ENCODE measurements around the gene GPR132. TPM values are rescaled to one million over a fixed set of nuclear protein-coding genes. Genes with fewer than 3 reads are reported as not detected.

Gene GPR132
- total and polyA plus RNA-seq, 3 experiments from 2014 or later, result 34.9 to 52.0 (median 51.3) TPM

- Mint-ChIP-seq H3K27me3 (peaks cover 0 to 3% of the 10 kb centered on the region in 2 donors), H3K36me3 (peaks cover 0 to 52% (median 11%) of the 10 kb centered on the region in 3 donors), H3K4me1 (peaks cover 61 to 72% (median 68%) of the 10 kb centered on the region in 3 donors), H3K4me3 (peak overlapping the region in 6 of 7 donors; percentile 28 to 74 (median 54)), H3K9me3 (no peaks in the 10 kb centered on the region), H3K27ac (peak overlapping the region; percentile 70 to 98 (median 88))
- Histone ChIP-seq H3K4me3 (ENCODE audit: low read length) (no peak overlapping the region), H3K27ac (ENCODE audit: low read depth, low read length) (no peak overlapping the region), H3K4me1 (ENCODE audit: insufficient read depth, low read length) (peaks cover 34% of the 10 kb centered on the region), H3K9me3 (ENCODE audit: low read length) (no peaks in the 10 kb centered on the region), H3K36me3 (ENCODE audit: insufficient read depth, low read length) (peaks cover 25% of the 10 kb centered on the region), H3K27me3 (ENCODE audit: insufficient read depth, low read length, poor library complexity, severe bottlenecking) (no peaks in the 10 kb centered on the region)
- peak in 1 of 5 donors; percentile 32 for DNase-seq
- POLR2A ChIA-PET, result no interaction called here
- CTCF ChIA-PET, result interaction anchor here (1.5 kb wide), 1 partner anchor 31 kb away, joined by 6 read pairs; no protein-coding TSS in a partner anchor
Observed at GRCh38 chr14:105014032-105014431, 51.2 kb downstream of the GPR132 start.

- peaks cover 0 to 52% (median 11%) of the 10 kb centered on the region in 3 donors for H3K36me3 Mint-ChIP-seq
- peaks cover 0 to 3% of the 10 kb centered on the region in 2 donors for H3K27me3 Mint-ChIP-seq
- H3K4me1 Mint-ChIP-seq, result peaks cover 54 to 66% (median 63%) of the 10 kb centered on the region in 3 donors
- peaks cover 25% of the 10 kb centered on the region for H3K36me3 ChIP-seq (ENCODE audit: insufficient read depth, low read length)
- no peaks in the 10 kb centered on the region for H3K9me3 Mint-ChIP-seq
- H3K27me3 ChIP-seq (ENCODE audit: insufficient read depth, low read length, poor library complexity, severe bottlenecking), result no peaks in the 10 kb centered on the region
- H3K4me3 ChIP-seq (ENCODE audit: low read length), result no peak overlapping the region
- CTCF ChIA-PET, result interaction anchor here (1.5 kb wide), 1 partner anchor 32 kb away, joined by 6 read pairs; no protein-coding TSS in a partner anchor
- H3K4me1 ChIP-seq (ENCODE audit: insufficient read depth, low read length), result peaks cover 28% of the 10 kb centered on the region
- no peaks in the 10 kb centered on the region for H3K9me3 ChIP-seq (ENCODE audit: low read length)
- H3K27ac ChIP-seq (ENCODE audit: low read depth, low read length), result no peak overlapping the region
- POLR2A ChIA-PET, result no interaction called here
- DNase-seq, result peak in 1 of 5 donors; percentile 30
- peak overlapping the region in 3 of 7 donors; percentile 23 to 74 (median 33) for H3K4me3 Mint-ChIP-seq
- H3K27ac Mint-ChIP-seq, result peak overlapping the region; percentile 40 to 98 (median 87)
Observed at GRCh38 chr14:105013150-105013785, 52.0 kb downstream of the GPR132 start.

GRCh38 chr14:105012171-105012985 is 52.9 kb downstream of the GPR132 start:
- H3K4me3 Mint-ChIP-seq, result peak overlapping the region in 1 of 7 donors; percentile 34
- CTCF ChIA-PET, result interaction anchor here (0.7 to 1.0 kb wide), 3 partner anchors 9 to 36 kb away, joined by 3 to 5 read pairs (median 4); partner anchors contain the start of gene CDCA4
- H3K4me1 ChIP-seq (ENCODE audit: insufficient read depth, low read length), result peaks cover 23% of the 10 kb centered on the region
- peaks cover 25% of the 10 kb centered on the region for H3K36me3 ChIP-seq (ENCODE audit: insufficient read depth, low read length)
- POLR2A ChIA-PET, result no interaction called here
- no peak overlapping the region for H3K27ac ChIP-seq (ENCODE audit: low read depth, low read length)
- H3K4me1 Mint-ChIP-seq, result peaks cover 48 to 58% (median 55%) of the 10 kb centered on the region in 3 donors
- no peak overlapping the region for H3K4me3 ChIP-seq (ENCODE audit: low read length)
- DNase-seq, result no peak
- H3K9me3 ChIP-seq (ENCODE audit: low read length), result no peaks in the 10 kb centered on the region
- H3K27me3 ChIP-seq (ENCODE audit: insufficient read depth, low read length, poor library complexity, severe bottlenecking), result no peaks in the 10 kb centered on the region
- H3K36me3 Mint-ChIP-seq, result peaks cover 0 to 54% (median 11%) of the 10 kb centered on the region in 3 donors
- peak overlapping the region in 6 of 8 donors; percentile 36 to 98 (median 64) for H3K27ac Mint-ChIP-seq
- H3K27me3 Mint-ChIP-seq, result peaks cover 0 to 3% of the 10 kb centered on the region in 2 donors
- no peaks in the 10 kb centered on the region for H3K9me3 Mint-ChIP-seq

GRCh38 chr14:105011312-105011990 is 53.8 kb downstream of the GPR132 start:
- POLR2A ChIA-PET, result no interaction called here

GRCh38 chr14:105010891-105011291 is 54.3 kb downstream of the GPR132 start:
- CTCF ChIA-PET, result interaction anchor here (1.0 to 1.4 kb wide), 2 partner anchors 9 to 11 kb away, joined by 4 to 5 read pairs; partner anchors contain the start of gene CDCA4
- H3K4me3 Mint-ChIP-seq, result no peak overlapping the region

More at GRCh38 chr14:105011312-105011990, 53.8 kb downstream of the GPR132 start:
- DNase-seq, result no peak
- H3K27me3 ChIP-seq (ENCODE audit: insufficient read depth, low read length, poor library complexity, severe bottlenecking), result no peaks in the 10 kb centered on the region
- Mint-ChIP-seq H3K27me3 (no peaks in the 10 kb centered on the region), H3K4me1 (peaks cover 43 to 49% (median 47%) of the 10 kb centered on the region in 3 donors), H3K36me3 (peaks cover 0 to 60% (median 9%) of the 10 kb centered on the region in 3 donors), H3K9me3 (no peaks in the 10 kb centered on the region), H3K4me3 (no peak overlapping the region), H3K27ac (peak overlapping the region in 3 of 8 donors; percentile 45 to 76 (median 46))
- H3K9me3 ChIP-seq (ENCODE audit: low read length), result no peaks in the 10 kb centered on the region
- CTCF ChIA-PET, result interaction anchor here (1.0 to 1.4 kb wide), 3 partner anchors 8 to 34 kb away, joined by 4 to 5 read pairs (median 5); partner anchors contain the start of gene CDCA4
- no peak overlapping the region for H3K4me3 ChIP-seq (ENCODE audit: low read length)
- peaks cover 25% of the 10 kb centered on the region for H3K36me3 ChIP-seq (ENCODE audit: insufficient read depth, low read length)
- peaks cover 23% of the 10 kb centered on the region for H3K4me1 ChIP-seq (ENCODE audit: insufficient read depth, low read length)
- H3K27ac ChIP-seq (ENCODE audit: low read depth, low read length), result no peak overlapping the region

GRCh38 chr14:105010106-105010505 is 55.1 kb downstream of the GPR132 start:
- Mint-ChIP-seq H3K27ac (peak overlapping the region in 3 of 8 donors; percentile 3 to 60 (median 41)), H3K4me1 (peaks cover 30 to 36% (median 34%) of the 10 kb centered on the region in 3 donors), H3K27me3 (no peaks in the 10 kb centered on the region), H3K9me3 (no peaks in the 10 kb centered on the region), H3K36me3 (peaks cover 0 to 55% (median 7%) of the 10 kb centered on the region in 3 donors), H3K4me3 (no peak overlapping the region)
- Histone ChIP-seq H3K4me3 (ENCODE audit: low read length) (no peak overlapping the region), H3K27ac (ENCODE audit: low read depth, low read length) (no peak overlapping the region), H3K36me3 (ENCODE audit: insufficient read depth, low read length) (peaks cover 25% of the 10 kb centered on the region), H3K9me3 (ENCODE audit: low read length) (no peaks in the 10 kb centered on the region), H3K4me1 (ENCODE audit: insufficient read depth, low read length) (peaks cover 12% of the 10 kb centered on the region), H3K27me3 (ENCODE audit: insufficient read depth, low read length, poor library complexity, severe bottlenecking) (no peaks in the 10 kb centered on the region)
- ChIA-PET POLR2A (no interaction called here), CTCF (interaction anchor here (1.4 kb wide), 1 partner anchor 9 kb away, joined by 5 read pairs; no protein-coding TSS in a partner anchor)
- no peak for DNase-seq

More at GRCh38 chr14:105010891-105011291, 54.3 kb downstream of the GPR132 start:
- no peak for DNase-seq
- H3K27ac ChIP-seq (ENCODE audit: low read depth, low read length), result no peak overlapping the region
- POLR2A ChIA-PET, result interaction anchor here (0.6 kb wide), 1 partner anchor 1666 kb away, joined by 3 read pairs; no protein-coding TSS in a partner anchor
- peaks cover 25% of the 10 kb centered on the region for H3K36me3 ChIP-seq (ENCODE audit: insufficient read depth, low read length)
- Mint-ChIP-seq H3K27ac (no peak overlapping the region), H3K9me3 (no peaks in the 10 kb centered on the region), H3K36me3 (peaks cover 0 to 57% (median 7%) of the 10 kb centered on the region in 3 donors), H3K4me1 (peaks cover 37 to 43% (median 41%) of the 10 kb centered on the region in 3 donors), H3K27me3 (no peaks in the 10 kb centered on the region)
- no peaks in the 10 kb centered on the region for H3K27me3 ChIP-seq (ENCODE audit: insufficient read depth, low read length, poor library complexity, severe bottlenecking)
- H3K9me3 ChIP-seq (ENCODE audit: low read length), result no peaks in the 10 kb centered on the region
- H3K4me1 ChIP-seq (ENCODE audit: insufficient read depth, low read length), result peaks cover 20% of the 10 kb centered on the region
- no peak overlapping the region for H3K4me3 ChIP-seq (ENCODE audit: low read length)

GRCh38 chr14:105007593-105008264 is 57.5 kb downstream of the GPR132 start:
- POLR2A ChIA-PET, result no interaction called here
- H3K36me3 Mint-ChIP-seq, result peaks cover 0 to 51% (median 7%) of the 10 kb centered on the region in 3 donors
- H3K4me3 Mint-ChIP-seq, result no peak overlapping the region
- Histone ChIP-seq H3K9me3 (ENCODE audit: low read length) (no peaks in the 10 kb centered on the region), H3K27ac (ENCODE audit: low read depth, low read length) (no peak overlapping the region), H3K4me1 (ENCODE audit: insufficient read depth, low read length) (no peaks in the 10 kb centered on the region), H3K36me3 (ENCODE audit: insufficient read depth, low read length) (peaks cover 25% of the 10 kb centered on the region), H3K27me3 (ENCODE audit: insufficient read depth, low read length, poor library complexity, severe bottlenecking) (no peaks in the 10 kb centered on the region), H3K4me3 (ENCODE audit: low read length) (no peak overlapping the region)
- DNase-seq, result no peak
- H3K27me3 Mint-ChIP-seq, result no peaks in the 10 kb centered on the region
- CTCF ChIA-PET, result no interaction called here
- H3K27ac Mint-ChIP-seq, result peak overlapping the region in 2 of 8 donors; percentile 29 to 57
- no peaks in the 10 kb centered on the region for H3K9me3 Mint-ChIP-seq
- H3K4me1 Mint-ChIP-seq, result peaks cover 7 to 12% (median 10%) of the 10 kb centered on the region in 3 donors

Measured in CD8-positive, alpha-beta memory T cell (primary cell).